ENCODE data around the gene MKRN3.
"Not testable (repeated sequence)": the region's sequence is repeated elsewhere in the genome, so short reads cannot be mapped to it uniquely, and the experiment has no call there.

The MKRN3 gene

DNA sequence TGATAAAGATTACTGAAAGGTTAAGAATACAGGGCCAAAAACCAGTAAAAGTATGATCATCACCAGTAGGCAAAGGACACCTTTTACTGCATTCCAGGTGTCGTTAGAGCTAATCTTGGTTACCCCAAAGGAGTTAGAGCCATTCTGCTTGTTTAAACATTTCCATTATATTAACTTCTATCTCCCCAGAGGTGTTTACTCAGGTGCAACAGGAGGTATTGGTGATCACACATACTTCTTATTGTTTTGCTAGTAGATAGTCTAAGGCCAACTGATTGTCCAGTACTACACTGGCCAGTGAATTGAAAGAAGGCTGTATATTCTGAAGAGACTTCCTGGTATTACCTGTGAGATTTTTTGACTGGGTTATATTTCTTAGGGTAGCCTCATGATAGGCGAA, 22.8 kb downstream of the MKRN3 start:
- DNase-seq (ENCODE audit: low read depth in 2 of 2): no peak

- no peak for DNase-seq (ENCODE audit: low read depth in 2 of 2)
Measured at GRCh38 chr15:23589012-23589411, 23.5 kb downstream of the MKRN3 start.

GRCh38 chr15:23594252-23594770, 28.8 kb downstream of the MKRN3 start:
- DNase-seq (ENCODE audit: low read depth in 2 of 2): no peak

DNA sequence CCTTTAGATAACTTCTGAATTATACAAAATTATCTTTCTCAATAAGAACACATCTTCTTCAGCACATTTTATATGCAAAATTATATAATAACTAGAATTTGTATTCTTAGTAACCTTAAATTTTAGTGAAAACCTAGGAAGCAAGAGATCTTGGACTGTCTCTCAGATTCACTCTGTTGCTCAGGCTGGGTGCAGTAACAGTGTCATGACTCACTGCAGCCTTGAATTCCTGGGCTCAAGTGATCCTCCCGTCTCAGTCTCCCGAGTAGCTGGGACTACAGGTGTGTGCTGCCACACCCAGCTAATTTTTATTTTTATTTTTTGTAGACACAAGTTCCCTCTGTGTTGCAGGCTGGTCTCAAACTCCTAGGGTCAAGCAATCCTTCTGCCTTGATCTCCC, 29.9 kb downstream of the MKRN3 start:
- no peak for DNase-seq (ENCODE audit: low read depth in 2 of 2)

DNA sequence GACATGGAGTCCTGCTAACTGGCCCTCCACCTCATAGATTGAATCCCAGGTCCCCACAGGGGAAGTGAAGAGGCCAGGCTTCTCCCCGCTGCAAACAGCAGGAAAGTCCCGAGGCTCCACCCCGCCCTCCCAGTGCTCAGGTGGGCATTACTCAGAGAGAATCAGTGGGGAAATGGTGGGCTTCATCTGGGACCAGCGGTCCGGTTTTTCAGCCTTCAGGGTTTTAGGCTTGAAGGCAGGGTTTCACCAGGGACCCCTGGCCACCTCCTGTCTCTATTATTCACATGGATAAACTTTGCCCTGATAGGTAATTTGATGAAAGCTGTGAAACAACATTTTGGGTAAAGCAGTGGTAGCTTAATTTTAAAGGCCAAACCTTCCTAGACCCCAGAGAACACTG, 31.3 kb downstream of the MKRN3 start:
- DNase-seq (ENCODE audit: low read depth in 2 of 2): no peak

GRCh38 chr15:23597278-23597677, 31.8 kb downstream of the MKRN3 start:
- DNase-seq (ENCODE audit: low read depth in 2 of 2): not testable (repeated sequence)

GRCh38 chr15:23599053-23599452, 33.6 kb downstream of the MKRN3 start:
- no peak for DNase-seq (ENCODE audit: low read depth in 2 of 2)

GRCh38 chr15:23602124-23602523, 36.6 kb downstream of the MKRN3 start:
- DNase-seq (ENCODE audit: low read depth in 2 of 2): no peak

GRCh38 chr15:23606226-23606625, 40.8 kb downstream of the MKRN3 start:
- no peak for DNase-seq (ENCODE audit: low read depth in 2 of 2)

DNA sequence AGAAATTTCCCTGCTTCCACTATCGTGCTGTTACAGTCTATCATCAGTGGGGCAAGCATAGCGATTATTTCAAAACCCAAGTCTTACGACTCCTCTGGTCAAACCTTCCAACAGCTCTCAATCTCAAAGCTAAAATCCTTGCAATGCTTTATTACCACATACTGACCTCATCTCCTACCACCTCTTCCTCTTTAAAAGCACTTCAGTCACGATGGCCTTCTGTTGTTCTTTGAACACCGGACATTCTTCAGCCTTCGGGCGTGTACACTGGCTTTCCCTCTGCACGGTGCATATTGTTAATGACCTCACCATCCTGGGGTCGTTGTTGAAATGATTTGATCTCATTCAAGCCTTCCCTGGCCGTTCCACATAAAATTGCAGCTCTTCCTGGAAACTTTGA, 51.1 kb downstream of the MKRN3 start:
- no peak for DNase-seq (ENCODE audit: low read depth in 2 of 2)
